NCI-H460 (cell line): ENCODE results near the gene CST5. TPM values are rescaled to one million over a fixed set of nuclear protein-coding genes. Genes with fewer than 3 reads are reported as not detected.
"Not testable (repeated sequence)": the region's sequence is repeated elsewhere in the genome, so short reads cannot be mapped to it uniquely, and the experiment has no call there.

Source experiments
- DNase-seq: peaks from one replicate; pipeline ENCODE4 v3.0.0-alpha.2; 2016; ENCODE audit warnings: low read depth; ENCODE audit errors: extremely low read depth
- polyA plus RNA-seq: library from polyadenylated mRNA; depleted of rRNA; stranded (reverse); fragments of >200 nt; gene quantifications from 2 replicates; pipeline ENCODE4 v1.2.3, GENCODE V29; 2014; cell fraction: nucleus; rRNA removed
- total RNA-seq: library from RNA; depleted of rRNA; stranded (reverse); fragments of >200 nt; shearing (Covaris generic); gene quantifications from 2 replicates; pipeline ENCODE4 v1.2.3, GENCODE V29; 2014; rRNA removed

The CST5 gene, protein sequence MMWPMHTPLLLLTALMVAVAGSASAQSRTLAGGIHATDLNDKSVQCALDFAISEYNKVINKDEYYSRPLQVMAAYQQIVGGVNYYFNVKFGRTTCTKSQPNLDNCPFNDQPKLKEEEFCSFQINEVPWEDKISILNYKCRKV
- not detected in 2 replicates for total RNA-seq
- polyA plus RNA-seq: not detected in 2 replicates

DNA sequence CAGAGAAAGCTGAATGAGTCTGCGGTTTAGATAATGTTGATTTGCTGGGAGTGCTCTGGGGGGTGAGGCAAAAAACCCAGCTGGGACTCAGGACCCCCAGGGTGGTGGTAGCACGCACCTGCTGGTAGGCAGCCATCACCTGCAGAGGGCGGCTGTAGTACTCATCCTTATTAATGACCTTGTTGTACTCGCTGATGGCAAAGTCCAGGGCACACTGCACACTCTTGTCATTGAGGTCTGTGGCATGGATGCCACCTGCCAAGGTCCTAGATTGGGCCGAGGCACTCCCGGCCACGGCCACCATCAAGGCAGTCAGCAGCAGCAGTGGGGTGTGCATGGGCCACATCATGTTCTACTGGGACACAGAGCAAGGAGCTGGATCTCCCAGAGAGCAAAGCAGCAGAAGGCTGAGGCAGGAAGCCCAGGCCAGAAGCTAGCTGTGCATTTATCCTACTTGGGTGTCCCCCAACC is at the start of gene CST5:
CST5 (minus strand) TSS at position 421 of the 471 bp plus-strand sequence; CDS start at position 349, 72 bp downstream.
- DNase-seq: no peak

DNA sequence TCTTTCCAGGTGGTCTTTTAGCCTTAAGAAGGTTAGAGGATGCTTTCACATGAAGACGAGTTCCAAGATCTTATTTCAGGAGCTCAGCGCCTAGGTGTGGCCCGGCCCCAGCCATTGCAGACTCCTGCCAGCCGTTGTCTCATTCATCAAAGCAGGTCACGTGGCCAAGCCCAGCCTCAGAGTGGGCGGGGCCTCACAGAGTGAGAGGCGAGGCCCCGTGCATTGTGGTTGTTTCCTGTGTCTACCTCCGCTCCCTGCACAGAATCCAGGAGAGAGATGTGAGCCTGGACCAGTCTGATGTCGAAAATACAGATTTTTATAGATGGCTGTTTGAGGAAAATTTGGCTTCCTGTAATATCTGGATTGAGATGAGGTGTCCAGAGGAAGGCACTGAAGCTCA is 49.2 kb upstream of the CST5 start:
- DNase-seq: no peak

DNA sequence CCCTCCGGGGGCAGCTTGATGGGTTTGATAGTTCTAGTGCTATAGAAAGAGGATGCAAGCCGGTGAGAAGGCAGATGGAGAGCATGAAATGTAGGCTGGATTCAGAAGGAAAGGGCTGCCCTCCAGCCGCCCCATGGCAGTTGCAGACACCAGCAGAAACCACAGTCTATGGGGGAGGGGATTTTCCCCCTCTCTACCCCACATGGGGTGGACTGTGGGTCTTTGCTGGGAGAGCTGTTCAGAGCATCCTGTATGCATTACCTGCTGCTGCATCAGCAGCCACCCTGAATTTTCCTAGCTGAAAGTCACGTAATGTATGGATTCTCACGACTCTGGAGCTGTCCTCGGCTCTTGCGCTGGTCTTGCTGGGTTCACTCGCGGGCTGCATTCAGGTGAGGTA is 48.8 kb upstream of the CST5 start:
- DNase-seq: no peak

DNA sequence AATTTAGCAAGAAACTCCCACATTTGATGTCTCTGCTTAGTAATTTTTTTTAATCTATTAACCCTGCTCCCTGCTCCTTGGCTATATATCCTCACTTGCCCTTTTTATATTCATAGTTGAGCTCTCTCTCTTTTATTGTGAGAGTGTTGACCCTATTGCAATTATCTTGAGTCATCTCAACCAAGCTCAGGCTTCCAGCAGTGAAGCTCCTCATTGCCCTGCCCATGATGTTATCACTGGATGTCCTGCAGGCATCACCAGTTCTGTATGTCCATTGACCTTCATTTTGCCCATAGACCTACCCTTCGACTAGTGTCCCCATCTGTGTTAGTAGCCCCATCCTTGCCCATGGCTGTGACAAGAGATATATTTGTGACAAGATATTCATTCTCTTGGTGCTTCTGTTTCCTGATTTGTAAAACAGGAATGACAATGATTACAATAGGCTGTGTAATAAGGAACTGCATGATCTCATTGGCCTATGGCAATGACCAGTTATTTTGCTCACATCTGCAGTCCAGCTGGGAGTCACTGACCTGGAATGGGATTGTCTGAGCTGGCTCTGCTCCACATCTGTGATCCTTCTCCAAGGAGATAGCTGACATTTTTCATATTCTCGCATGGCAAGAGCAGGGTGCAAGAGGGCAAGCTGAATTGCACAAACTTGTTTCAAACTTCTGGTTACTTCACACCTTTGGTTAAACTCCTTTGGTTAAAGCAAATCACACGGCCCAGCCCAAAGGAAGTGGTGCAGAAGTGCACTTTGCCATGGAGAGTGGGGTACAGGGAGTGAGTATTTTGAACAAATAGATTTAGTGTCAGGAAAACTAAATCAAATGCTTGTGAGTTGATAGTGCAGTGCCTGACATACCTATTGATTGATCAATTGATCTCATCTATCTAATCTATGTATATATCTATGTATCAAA is 47.7 kb upstream of the CST5 start:
- DNase-seq: no peak

DNA sequence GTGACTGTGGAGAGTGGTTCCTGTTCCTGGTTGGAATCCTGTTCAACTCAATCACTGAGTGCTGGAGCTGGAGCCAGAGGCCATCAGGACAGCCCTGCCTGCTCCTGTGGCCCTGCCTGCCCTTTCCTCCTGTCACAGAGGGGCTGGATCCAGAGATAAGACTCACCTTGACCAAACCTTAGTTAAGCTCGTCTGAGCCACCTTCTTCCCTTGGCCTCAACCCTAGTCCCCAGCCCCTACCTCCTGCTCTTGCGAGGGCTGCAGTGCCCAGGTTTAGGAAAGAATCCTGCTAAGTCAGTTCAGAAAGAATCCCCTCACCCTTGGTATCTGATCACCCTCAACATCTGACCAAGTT is 47.0 kb upstream of the CST5 start:
- no peak for DNase-seq

DNA sequence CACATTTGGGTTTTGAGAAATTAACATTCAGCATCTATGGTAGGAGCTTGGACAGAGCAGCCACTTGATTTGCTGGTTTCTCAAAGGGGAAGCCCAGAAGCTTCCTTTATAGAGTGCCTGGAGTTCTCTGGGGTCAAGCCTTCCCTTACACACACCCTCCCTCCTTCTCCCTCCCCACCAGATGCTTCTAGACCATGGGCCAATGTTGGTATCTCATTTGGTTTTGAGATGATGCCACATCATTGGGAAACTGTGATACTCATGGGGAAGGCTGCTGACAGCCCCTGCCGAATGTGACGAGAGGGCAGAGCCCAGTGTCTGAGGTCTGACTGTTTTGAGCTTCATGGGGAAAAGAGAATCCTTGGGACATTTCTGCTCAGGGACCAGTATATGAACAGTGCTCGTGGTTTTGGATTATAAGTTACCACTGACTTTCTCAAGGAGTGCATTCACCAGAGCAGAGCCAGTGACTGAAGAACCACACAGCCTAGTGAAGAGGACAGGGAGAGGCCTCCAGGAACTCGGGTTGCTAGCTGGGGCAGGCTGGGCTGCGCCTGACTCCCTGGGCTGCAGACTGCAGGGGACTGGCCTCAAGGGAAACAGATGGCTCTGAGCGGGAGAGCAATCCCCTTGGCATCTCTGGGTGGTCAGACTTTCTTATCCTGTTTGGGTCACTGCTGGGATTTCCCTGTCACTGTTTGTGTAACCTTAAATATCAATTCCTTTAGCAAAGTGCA is 46.4 kb upstream of the CST5 start:
- no peak for DNase-seq

DNA sequence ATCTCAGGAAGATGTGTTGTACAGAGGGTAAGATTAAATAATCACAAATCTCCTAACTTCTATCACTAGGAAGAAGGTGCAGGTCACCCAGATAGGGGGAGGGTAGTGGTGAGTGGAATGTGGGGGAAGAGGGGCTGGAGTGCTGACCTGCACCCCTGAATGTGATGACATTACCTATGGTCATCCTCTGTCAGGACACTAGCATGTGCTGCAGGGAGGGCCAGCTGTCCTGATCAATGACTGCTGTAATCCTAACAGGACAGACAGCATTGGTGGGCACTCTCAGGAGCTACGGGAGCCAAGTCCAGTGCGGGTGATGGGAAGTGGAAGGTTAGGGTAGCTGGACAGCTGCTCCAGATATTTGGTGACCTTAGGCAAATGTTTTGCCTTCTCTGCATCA is 45.2 kb upstream of the CST5 start:
- DNase-seq: no peak

DNA sequence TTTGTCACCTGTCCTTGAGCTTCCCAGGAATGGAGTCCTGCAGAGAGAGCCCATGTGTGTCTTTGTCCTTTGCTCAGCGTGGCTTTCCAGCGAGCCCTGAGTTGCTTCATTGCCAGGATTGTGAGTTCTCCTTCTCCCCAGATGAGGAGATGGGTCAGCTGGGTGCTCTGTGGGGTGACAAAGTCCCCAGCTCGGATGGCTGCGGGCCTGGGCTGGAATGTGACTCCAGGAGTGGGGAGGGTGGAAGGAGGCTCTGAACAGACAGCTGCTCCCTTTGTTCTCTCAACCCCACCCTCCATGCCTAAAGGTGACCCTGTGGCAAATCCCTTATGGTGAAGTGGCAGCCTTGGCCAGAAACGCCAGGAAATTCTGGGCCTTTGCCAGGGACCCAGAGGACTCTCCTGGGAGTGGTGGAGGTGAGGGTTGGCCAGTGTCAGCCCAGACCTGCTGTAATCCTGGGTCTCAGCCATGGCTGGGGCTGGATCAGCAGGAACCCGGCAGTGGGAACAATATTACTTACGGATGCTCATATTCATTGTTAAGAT is 44.4 kb upstream of the CST5 start:
- DNase-seq: no peak

DNA sequence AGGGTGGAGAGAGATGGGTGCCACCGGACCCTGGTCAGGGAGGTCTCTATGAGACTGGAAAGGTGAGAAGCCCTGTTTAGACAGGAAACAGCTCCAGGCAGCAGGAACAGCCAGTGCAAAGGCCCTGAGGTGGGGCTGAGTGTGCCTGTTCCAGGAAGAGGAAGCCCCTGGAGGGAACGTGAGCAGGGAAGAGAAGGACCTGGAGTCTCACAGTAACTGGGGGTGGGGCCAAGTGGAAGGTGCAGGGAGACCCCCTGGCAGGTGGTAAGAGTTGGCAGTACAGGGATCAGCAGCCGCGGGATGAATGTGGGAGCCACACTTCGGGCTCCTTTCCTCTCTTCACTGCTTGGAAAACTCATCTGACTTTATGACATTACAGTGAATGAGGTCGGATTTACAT is 43.8 kb upstream of the CST5 start:
- no peak for DNase-seq

DNA sequence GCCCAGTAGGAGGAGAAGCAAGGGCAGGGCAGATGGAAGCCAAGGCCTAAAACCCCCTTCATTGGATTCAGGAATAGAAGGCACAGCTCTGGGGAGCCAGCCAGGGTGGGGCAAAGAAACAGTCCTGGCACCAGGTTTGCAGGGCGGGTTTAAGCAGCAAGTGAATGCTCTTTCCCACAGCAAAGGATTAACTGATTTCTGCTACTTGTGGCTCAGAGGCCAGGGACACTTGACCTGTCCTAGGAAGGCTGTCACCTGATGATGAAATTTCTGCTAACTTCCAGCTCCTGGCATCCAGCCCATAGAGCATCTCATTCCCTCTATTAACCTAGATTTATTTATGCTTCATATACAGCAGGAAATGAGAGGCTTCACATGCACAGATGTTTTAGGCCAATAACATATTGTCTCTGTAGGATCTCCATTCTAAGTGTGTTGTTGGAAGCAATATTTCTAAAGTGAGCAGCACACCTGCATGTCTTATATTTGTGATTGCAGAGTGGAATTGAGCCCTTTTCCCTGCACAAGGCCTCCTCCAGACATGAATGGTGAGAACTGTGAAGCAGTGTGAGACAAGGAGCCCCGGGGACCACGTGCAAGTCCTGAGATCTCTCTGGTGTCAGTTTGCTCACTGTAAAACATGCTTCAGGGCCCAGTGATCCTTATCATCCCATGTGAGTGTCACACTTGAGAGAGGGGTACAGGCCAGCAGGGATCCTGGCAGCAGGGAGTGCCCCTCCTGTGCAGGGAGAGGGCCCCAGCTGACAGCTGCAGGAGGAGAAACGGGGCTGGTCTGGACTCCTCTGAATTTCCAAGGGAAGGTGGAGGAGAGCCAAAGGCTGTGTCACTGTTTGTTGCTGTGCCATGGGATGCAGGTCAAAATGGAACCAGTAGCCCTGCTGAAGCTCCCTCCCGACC is 41.1 kb upstream of the CST5 start:
- DNase-seq: no peak

DNA sequence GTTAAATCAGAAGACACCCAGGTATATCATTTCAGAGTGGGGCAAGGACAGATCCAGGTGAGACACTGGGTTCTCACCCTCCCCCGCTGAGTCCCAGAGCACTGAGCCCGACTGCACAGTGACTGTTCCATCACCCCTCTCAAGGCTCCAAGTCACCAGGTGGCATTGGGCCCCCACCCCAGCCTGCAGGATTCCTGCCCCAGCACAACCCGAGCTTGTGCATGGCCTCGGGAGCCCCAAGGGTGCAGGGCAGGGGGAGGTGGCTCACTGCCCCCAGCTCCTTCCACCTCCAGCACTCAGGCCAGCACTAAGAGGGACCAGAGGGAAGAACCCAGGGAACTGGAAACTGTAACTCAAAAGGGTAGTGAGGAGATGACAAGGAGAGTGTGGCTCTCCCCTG is 39.3 kb upstream of the CST5 start:
- DNase-seq: no peak

DNA sequence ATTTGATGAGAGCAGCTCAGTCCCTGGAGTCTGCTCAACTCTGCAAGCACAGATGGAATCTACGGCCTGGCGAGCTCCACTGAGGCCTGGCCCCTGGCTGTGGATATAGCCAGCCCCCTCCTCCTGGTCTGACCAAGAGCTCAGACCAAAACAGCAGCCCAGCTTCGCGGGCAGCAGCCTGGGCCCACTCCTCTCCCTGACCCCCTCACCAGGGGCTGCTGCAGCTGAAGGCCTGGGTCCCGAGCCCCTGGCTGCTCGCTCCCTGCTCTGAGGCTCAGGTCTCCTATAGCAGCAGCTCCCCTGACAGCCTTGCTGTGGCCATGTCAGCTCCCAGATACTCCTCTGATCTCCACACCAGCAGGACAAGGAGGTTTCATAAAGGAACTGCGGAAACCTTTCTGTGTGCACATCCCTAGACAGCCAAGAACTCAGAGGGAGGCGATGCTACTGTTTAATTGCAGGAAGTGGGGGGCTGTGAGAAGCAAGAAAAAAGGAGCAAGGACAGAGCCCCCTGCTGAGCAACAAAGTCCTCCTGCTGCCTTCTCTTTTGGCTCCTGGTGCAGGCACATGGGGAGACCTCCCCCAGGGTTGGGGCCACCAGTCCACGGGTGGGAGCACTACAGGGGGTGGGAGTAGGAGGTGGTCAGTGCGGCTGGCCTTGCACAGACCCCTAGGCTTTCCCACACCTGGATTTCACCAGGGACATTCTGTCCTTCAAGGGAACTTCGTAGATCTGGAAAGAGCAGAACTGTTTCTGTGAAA is 38.7 kb upstream of the CST5 start:
- no peak for DNase-seq

DNA sequence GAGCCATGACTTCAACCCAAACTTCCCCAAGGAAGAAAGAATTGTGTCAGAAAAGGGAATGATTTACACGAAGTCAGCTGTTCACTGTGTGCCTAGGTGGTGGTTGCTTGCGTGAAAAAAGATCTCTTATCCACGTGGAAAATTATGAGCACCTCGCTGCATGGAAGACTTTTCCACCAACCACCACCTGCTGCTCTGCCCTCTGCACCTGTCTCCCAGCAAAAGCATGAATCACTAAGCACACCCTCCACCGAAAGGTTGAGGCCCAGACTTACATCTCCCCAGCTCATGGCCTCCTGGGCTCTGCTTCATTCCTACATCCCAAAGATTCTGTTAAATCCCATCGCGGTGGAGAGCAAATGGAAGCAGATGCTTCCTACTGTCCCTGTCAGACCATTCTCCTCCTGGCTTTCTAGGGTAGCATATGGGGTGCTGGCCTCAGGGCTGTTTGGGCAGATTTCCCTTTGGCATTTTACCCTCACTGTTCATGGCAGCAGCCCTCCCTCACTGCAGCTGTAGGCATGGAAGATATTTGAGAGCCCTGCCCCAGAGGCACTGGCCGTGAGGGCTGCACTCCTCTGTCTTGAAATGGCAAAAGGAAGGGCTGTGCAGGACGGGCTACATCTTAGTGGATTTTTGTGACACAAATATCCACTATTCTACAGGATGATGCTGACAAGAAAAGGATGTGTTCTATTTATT is 37.6 kb upstream of the CST5 start:
- no peak for DNase-seq

DNA sequence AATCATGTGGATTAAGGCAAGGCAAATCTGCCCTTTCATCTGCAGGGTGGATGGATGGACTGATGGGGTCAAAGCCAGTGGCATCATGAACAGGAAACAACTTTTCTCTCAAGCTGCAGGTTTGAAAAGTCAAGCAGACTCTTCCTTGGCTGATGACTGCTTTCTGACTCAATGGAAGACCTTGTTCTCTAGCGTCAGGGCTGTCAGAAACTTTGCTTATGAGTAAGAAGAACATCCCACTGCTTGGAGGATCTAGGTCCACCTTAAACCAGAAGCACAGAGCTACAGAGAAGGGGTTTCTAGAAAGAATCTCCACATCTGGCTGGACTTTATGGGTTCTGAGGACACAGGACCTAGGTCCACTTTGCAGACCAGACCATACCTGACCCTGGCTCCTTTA is 36.3 kb upstream of the CST5 start:
- no peak for DNase-seq

DNA sequence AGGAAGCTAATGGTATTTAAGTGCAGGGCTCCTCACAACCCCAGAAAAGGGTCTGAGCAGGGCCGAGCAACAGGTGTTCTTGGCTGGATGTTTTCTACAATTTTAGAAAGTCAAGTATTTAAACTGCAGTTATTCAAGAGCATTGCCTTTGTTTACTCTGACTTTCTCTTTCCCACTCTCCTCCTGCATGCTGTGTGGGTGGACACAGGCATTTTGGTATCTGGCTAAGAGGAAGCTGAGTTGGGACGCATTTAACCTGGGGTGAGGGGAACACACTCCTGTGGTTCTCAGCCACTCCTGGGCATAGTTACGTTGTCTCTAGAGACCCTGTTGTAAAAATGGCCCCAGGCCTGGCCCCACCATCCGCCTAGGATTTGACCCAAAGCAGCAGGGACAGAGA is 34.9 kb upstream of the CST5 start:
- not testable (repeated sequence) for DNase-seq

DNA sequence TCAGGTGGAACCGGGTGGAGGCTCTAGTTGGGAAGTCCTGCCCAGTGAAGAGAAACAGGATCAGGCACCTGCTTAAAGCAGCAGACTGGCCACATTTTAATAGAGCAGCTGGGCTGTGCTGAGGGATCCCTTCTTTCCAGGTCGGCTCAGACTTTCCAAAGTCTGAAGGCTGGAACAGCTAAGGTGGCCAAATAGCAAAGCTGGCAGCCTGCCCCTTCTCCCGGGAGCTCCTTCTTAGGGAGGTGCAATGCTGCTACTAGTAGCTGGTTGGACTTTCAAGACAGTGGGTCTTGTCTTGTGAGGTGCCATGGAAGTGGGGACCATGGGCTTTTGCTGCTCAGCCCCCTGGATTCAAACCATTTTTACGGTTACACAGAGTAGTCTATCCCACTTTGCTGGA is 30.7 kb upstream of the CST5 start:
- DNase-seq: no peak

DNA sequence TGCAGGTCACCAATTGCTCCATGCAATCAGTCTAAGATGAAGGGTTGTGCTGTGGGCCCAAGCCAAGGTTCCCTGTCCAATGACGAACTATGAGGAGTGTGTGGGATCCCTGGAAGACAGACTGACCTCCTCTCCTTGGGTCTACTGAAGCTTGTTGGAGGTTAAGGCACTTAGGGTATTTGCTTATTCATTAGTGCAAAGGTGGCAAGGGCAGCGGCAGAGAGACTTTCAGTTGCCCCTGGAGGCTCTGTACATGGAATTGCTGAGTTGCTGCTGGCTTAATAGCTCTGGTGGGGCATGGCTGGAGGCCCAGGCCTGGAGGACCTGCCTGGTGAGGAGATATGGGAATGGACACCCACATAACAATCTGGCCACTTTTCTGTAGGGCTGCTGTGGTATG is 29.8 kb upstream of the CST5 start:
- DNase-seq: no peak

DNA sequence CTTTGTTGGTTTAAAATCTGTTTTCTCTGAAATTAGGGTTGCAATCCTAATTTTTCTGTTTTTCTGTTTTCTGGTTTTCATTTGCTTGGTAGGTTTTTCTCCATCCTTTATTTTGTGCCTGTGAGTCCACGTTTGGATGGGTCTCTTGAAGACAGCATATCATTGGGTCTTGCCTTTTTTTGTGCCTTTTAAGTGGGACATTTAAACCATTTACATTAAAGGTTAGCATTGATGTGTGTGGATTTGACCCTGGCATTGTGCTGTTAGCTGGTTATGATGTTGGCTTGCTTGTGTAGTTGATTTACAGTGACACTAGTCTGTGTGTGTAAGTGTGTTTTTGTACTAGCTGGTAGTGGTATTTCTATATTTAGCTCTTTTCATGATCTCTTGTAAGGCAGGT is 28.0 kb upstream of the CST5 start:
- DNase-seq: no peak

DNA sequence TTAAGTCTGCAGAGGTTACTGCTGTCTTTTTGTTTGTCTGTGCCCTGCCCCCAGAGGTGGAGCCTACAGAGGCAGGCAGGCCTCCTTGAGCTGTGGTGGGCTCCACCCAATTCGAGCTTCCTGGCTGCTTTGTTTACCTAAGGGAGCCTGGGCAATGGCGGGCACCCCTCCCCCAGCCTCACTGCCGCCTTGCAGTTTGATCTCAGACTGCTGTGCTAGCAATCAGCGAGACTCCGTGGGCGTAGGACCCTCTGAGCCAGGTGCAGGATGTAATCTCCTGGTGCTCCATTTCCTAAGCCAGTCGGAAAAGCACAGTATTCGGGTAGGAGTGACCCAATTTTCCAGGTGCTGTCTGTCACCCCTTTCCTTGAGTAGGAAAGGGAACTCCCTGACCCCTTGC is 22.8 kb upstream of the CST5 start:
- not testable (repeated sequence) for DNase-seq
